Mesendoderm (in vitro differentiated cells): ENCODE data around the gene APBB2.
"Not testable (repeated sequence)": the region's sequence is repeated elsewhere in the genome, so short reads cannot be mapped to it uniquely, and the experiment has no call there.

Source experiments
- DNase-seq: peaks from one replicate; pipeline ENCODE4 v3.0.0; 2013
- H2AK5ac ChIP-seq: 2 replicates; pipeline ENCODE4 v1.6.1; 2013; ENCODE audit warnings: low read length, inconsistent platforms
- H2BK120ac ChIP-seq: 2 replicates; pipeline ENCODE4 v1.6.1; 2013; ENCODE audit warnings: low read depth, mild to moderate bottlenecking, low read length, moderate library complexity, mixed read lengths
- H2BK15ac ChIP-seq: replicated peaks from 2 replicates; pipeline ENCODE4 v1.6.1; 2013; ENCODE audit warnings: low read depth, mild to moderate bottlenecking, moderate library complexity
- H2BK5ac ChIP-seq: 2 replicates; pipeline ENCODE4 v1.6.1; 2013; ENCODE audit warnings: low read length, inconsistent platforms
- H3K18ac ChIP-seq: 2 replicates; pipeline ENCODE4 v1.6.1; 2013; ENCODE audit warnings: mild to moderate bottlenecking, low read length, mixed read lengths
- H3K23ac ChIP-seq: one replicate; pipeline ENCODE4 v1.6.1; 2013; ENCODE audit warnings: low read length
- H3K27ac ChIP-seq: 2 replicates; pipeline ENCODE4 v1.5.1; 2013; ENCODE audit warnings: low read depth, mild to moderate bottlenecking, inconsistent platforms, low read length, moderate library complexity
- H3K27me3 ChIP-seq: 2 replicates; pipeline ENCODE4 v1.6.1; 2013; ENCODE audit warnings: low read length, control low read depth, mild to moderate bottlenecking, inconsistent platforms; ENCODE audit not compliant: insufficient read depth, poor library complexity
- H3K36me3 ChIP-seq: 2 replicates; pipeline ENCODE4 v1.6.1; 2013; ENCODE audit warnings: low read length, inconsistent platforms; ENCODE audit not compliant: control insufficient read depth, insufficient read depth
- H3K4ac ChIP-seq: one replicate; pipeline ENCODE4 v1.6.1; 2013; ENCODE audit warnings: low read depth, mild to moderate bottlenecking, low read length, moderate library complexity
- H3K4me1 ChIP-seq: 2 replicates; pipeline ENCODE4 v1.6.1; 2013; ENCODE audit warnings: low read depth, low read length, inconsistent platforms; ENCODE audit not compliant: control insufficient read depth
- H3K4me2 ChIP-seq: 2 replicates; pipeline ENCODE4 v1.6.1; 2013; ENCODE audit warnings: low read length
- H3K4me3 ChIP-seq: 2 replicates; pipeline ENCODE4 v1.5.1; 2013; ENCODE audit warnings: mild to moderate bottlenecking, low read length
- H3K56ac ChIP-seq: one replicate; pipeline ENCODE4 v1.6.1; 2013; ENCODE audit warnings: low read length
- H3K79me1 ChIP-seq: 2 replicates; pipeline ENCODE4 v1.6.1; 2013; ENCODE audit warnings: low read length, inconsistent platforms
- H3K79me2 ChIP-seq: 2 replicates; pipeline ENCODE4 v1.6.1; 2013; ENCODE audit warnings: mild to moderate bottlenecking, low read length; ENCODE audit not compliant: control insufficient read depth, insufficient read depth
- H3K9ac ChIP-seq: 2 replicates; pipeline ENCODE4 v1.6.1; 2013; ENCODE audit warnings: low read length, inconsistent platforms
- H4K5ac ChIP-seq: one replicate; pipeline ENCODE4 v1.6.1; 2013; ENCODE audit warnings: low read length
- H4K8ac ChIP-seq: one replicate; pipeline ENCODE4 v1.6.1; 2013; ENCODE audit warnings: low read depth, mild to moderate bottlenecking, control low read depth, low read length, moderate library complexity
- WGBS: extraction: QIAGEN DNeasy Blood & Tissue Kit; methylation state at CpG from one replicate; pipeline ENCODE4 v1.1.7; 2013; ENCODE audit warnings: low lambda C conversion rate, missing lambda C conversion rate; ENCODE audit not compliant: insufficient coverage; ENCODE audit errors: extremely low coverage; 5-methylcytosine and 5-hydroxymethylcytosine counted together

Gene APBB2

DNA sequence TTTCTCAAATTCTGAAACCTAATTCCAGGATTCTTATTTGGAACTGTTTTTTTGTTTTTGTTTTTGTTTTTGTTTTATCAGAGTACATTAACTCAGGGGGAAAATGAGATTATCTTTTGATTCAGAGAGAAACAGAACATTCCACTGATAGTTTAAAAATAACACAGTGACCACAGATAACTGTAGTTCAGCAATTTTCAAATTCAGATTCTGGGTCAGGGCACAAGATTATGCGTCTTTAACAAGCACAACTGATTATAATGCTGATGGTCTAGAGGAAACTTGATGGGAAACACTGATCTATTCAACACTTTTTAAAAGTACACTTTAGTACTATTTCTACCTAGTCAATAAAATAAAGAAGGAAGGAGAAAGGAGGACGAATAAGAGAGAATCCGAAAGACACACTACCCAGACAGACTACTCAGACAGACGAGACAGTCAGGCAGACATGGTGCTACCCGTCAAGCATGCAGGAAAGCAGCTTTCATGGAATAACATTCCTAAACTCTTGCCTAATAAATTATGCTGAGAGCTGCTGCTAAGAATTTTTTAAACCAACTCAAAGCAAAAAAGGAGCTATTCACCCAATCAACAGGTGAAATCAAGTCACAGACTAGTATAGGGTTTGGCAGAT is 59.0 kb downstream of the APBB2 start:
- Histone ChIP-seq H2BK15ac (no peak overlapping the region), H3K4me3 (no peak overlapping the region), H2BK120ac (no peak overlapping the region), H4K8ac (no peak overlapping the region), H3K23ac (no peak overlapping the region), H2BK5ac (no peak overlapping the region), H3K79me1 (peaks cover 6% of the 10 kb centered on the region), H3K4me2 (no peak overlapping the region), H3K27me3 (no peaks in the 10 kb centered on the region), H3K9ac (no peak overlapping the region), H3K4me1 (no peaks in the 10 kb centered on the region), H4K5ac (no peak overlapping the region), H3K56ac (no peak overlapping the region), H2AK5ac (no peak overlapping the region), H3K79me2 (peaks cover 2% of the 10 kb centered on the region), H3K18ac (no peak overlapping the region), H3K4ac (no peak overlapping the region), H3K27ac (no peak overlapping the region), H3K36me3 (no peaks in the 10 kb centered on the region)
- no CpG with 5 or more reads among the region's 5 CpGs for WGBS
- peak; percentile 70 for DNase-seq

DNA sequence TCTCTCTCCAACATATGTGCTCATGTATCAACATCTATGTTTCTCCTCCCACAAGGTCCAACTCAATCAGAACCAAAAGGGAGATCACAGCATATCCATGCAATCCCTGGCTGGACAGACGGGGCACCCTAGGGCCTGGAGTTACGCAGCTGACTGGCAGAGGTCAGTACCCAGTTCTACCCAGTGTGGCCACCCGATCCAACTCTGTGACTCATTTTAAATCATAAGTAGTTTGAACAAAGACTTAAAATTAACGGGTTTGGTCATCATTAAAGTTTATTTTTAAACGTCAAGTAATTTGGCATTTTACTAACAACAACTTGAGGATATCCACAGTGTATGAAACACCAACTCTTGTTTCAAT is 59.5 kb downstream of the APBB2 start:
- Histone ChIP-seq H2BK5ac (no peak overlapping the region), H3K36me3 (no peaks in the 10 kb centered on the region), H3K79me2 (peaks cover 2% of the 10 kb centered on the region), H3K4me3 (no peak overlapping the region), H3K56ac (no peak overlapping the region), H3K4ac (no peak overlapping the region), H3K27me3 (no peaks in the 10 kb centered on the region), H3K9ac (no peak overlapping the region), H3K18ac (peak overlapping the region; percentile 95), H4K5ac (no peak overlapping the region), H2BK15ac (no peak overlapping the region), H4K8ac (no peak overlapping the region), H3K79me1 (peaks cover 6% of the 10 kb centered on the region), H2AK5ac (no peak overlapping the region), H3K4me1 (no peaks in the 10 kb centered on the region), H3K23ac (no peak overlapping the region), H3K4me2 (no peak overlapping the region), H3K27ac (no peak overlapping the region), H2BK120ac (no peak overlapping the region)
- no CpG with 5 or more reads among the region's 5 CpGs for WGBS
- no peak for DNase-seq

DNA sequence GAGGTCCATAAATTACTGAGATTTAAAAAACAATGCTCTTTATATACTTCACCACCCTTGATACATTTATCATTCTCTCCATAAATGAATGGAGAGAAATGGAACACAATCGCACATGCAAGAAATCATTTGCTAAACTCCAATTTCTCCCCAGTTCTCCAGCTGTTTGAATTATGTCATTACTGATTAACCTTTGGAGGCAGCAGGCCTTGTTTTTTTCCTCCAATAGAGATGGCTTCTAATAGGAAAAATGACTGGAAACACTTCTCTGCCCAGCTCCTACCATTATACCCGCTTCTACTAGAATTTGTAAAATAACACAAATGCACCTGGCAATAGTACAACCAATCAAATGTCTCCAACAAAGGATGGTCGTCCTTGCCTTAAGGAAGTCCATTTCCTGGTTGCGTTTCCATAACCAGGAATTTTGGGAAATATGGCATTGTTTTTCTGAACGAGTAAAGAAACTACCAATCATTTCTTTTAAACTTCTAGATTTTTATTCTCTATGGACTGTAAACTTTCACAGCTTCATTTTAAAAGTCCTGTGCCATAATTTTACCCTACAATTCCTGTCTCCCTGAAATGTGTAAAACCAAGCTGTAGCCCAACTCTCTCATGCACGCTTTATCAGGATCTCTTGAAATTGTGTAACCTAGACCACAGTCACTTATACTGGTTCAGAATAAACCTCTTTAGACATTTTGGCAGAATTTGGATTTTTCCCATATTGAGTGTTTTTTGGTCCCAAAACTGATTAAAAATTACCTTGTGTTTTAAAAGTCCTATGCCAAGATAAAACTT is 60.1 kb downstream of the APBB2 start:
- Histone ChIP-seq H3K79me1 (peaks cover 6% of the 10 kb centered on the region), H3K4ac (no peak overlapping the region), H3K23ac (no peak overlapping the region), H3K27ac (no peak overlapping the region), H3K18ac (no peak overlapping the region), H3K27me3 (no peaks in the 10 kb centered on the region), H3K36me3 (no peaks in the 10 kb centered on the region), H2BK5ac (no peak overlapping the region), H3K56ac (no peak overlapping the region), H2BK120ac (no peak overlapping the region), H2AK5ac (no peak overlapping the region), H3K9ac (no peak overlapping the region), H4K8ac (no peak overlapping the region), H4K5ac (no peak overlapping the region), H2BK15ac (no peak overlapping the region), H3K4me3 (no peak overlapping the region), H3K4me1 (no peaks in the 10 kb centered on the region), H3K4me2 (no peak overlapping the region), H3K79me2 (peaks cover 2% of the 10 kb centered on the region)
- no peak for DNase-seq
- whole genome bisulfite sequencing, result no CpG with 5 or more reads among the region's 6 CpGs

DNA sequence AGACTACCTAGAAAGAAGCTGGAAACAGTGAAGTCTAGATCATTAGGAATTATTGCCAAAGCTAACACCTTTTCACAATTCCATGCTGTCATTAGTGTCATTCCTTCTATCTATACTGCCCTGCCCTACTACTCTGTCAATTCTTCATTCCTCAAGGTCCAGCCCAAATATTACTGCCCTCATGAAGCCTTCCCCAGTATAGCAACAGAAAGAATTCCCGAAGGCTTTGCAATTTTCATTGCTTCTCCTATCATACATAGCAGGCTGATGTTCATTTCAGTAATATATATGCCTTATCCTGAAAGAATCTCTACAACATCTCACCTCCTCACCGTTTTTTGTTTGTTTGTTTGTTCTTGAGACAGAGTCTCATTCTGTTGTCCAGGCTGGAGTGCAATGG is 63.9 kb downstream of the APBB2 start:
- Histone ChIP-seq H3K56ac (no peak overlapping the region), H2BK5ac (no peak overlapping the region), H3K9ac (no peak overlapping the region), H3K4me3 (no peak overlapping the region), H3K79me1 (peaks cover 4% of the 10 kb centered on the region), H3K79me2 (peaks cover 2% of the 10 kb centered on the region), H2BK120ac (no peak overlapping the region), H3K4ac (no peak overlapping the region), H3K36me3 (no peaks in the 10 kb centered on the region), H3K4me2 (no peak overlapping the region), H4K8ac (no peak overlapping the region), H3K27me3 (no peaks in the 10 kb centered on the region), H3K18ac (no peak overlapping the region), H4K5ac (no peak overlapping the region), H3K23ac (no peak overlapping the region), H2AK5ac (no peak overlapping the region), H3K27ac (no peak overlapping the region), H2BK15ac (no peak overlapping the region), H3K4me1 (peaks cover 2% of the 10 kb centered on the region)
- no peak for DNase-seq
- WGBS, result no CpG with 5 or more reads among the region's 2 CpGs

DNA sequence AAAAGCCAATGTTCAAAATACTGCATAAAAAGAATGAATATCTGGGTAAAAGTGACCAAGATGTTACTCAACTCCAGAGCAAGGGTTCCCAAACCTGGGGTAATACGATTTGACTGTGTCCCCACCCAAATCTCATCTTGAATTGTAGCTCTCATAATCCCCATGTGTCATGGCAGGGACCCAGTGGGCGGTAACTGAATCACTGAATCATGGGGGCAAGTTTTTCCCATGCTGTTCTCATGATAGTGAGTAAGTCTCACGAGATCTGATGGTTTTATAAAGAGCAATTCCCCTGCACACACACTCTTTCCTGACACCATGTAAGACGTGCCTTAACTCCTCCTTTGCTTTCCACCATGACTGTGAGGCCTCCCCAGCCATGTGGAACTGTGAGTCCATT is 64.8 kb downstream of the APBB2 start:
- H4K5ac ChIP-seq, H3K23ac ChIP-seq, H3K9ac ChIP-seq, H2BK15ac ChIP-seq, H2BK120ac ChIP-seq, H3K36me3 ChIP-seq, DNase-seq, H2BK5ac ChIP-seq, H3K79me1 ChIP-seq, H4K8ac ChIP-seq, H3K18ac ChIP-seq, H3K4me3 ChIP-seq, H3K4ac ChIP-seq, H3K56ac ChIP-seq, H3K79me2 ChIP-seq, H3K27ac ChIP-seq, H3K27me3 ChIP-seq, H3K4me1 ChIP-seq, H3K4me2 ChIP-seq, H2AK5ac ChIP-seq: not testable (repeated sequence)
- no CpG with 5 or more reads among the region's 4 CpGs for WGBS
